GM18499 (cell line): Measurements from ENCODE around the gene GRID2.
"Not testable (repeated sequence)": the region's sequence is repeated elsewhere in the genome, so short reads cannot be mapped to it uniquely, and the experiment has no call there.

Source experiments
- ATAC-seq: cut with Tn5 transposase; IDR thresholded peaks from one replicate; pipeline ENCODE4 v1.9.1; 2021; ENCODE audit warnings: moderate number of reproducible peaks; ENCODE audit not compliant: insufficient read depth, unreplicated experiment

The GRID2 gene

DNA sequence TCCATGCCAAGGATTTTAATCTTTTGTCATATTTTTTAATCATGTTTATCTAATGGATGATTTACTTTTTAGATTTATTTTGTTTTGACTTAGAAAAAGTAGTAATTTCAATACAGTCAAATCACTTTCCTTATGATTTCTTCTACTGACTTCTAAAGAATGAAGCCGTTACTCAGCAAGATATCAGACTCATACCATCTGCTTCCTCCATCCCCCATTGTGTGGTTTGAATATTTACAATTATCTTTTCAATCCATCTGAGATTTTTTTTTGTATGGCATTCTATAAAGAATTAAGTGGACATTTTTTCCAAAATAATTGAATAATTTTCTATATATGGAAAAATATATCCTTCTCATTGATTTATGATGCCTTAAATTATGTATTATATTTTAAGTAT, 959.4 kb downstream of the GRID2 start:
- no peak for ATAC-seq

DNA sequence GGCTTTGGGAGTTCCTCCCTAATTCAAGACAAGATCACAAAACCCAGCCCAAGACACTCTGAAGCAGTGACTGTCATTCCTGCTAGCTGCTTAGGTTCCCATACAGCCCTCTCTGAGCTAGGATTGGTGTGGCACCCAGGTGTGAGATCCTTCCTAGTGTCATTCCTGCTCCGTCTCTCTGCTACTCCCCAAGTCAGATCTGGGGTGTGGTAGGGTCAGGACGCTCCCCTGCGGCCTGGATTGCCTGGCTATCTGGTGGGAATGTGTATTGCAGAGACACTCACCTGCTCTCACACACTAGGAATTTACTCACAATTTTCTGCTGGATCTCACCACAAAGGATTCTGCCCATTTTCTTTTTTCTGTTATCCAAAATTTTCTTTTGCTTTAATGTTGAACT, 964.0 kb downstream of the GRID2 start:
- no peak for ATAC-seq

DNA sequence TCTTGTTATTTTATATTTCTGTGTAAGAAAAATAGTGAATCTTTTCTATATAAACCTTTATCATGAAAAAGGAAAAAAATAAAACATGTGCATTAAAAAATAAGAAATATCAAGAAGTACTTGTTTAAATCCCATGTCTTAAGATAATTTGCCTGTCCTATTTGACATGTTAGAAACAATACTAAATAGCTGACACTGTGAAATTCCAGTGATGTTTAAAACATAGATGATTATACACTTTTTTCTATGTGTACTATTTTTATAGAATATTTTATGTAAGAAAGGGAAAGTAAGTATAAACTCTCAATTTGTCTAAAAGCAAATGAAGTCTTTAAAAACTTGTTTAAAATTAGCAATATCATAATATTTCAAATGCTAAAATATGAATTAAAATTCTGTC, 981.6 kb downstream of the GRID2 start:
- ATAC-seq, result no peak

DNA sequence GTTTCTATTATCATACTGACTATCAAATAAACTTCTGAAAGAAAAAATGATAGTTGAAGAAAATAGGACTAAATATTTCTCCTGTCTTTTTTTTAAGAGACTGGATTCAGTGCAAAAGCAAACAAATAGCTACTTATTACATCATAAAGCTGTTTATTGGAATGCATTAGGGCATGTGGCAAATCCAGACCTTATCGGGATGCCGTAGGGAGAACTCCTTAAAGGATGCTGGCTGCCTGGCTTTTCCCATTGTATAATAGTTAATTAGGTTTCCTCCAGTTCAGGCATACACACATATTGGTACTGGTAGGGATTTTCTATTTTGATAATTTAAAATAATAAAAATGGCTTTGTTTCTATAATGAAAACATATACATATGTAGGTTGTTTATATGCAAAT, 985.5 kb downstream of the GRID2 start:
- ATAC-seq, result no peak

GRCh38 chr4:93289831-93290230, 986.1 kb downstream of the GRID2 start:
- ATAC-seq, result no peak

GRCh38 chr4:93299118-93299517, 995.4 kb downstream of the GRID2 start:
- ATAC-seq, result no peak

- ATAC-seq, result not testable (repeated sequence)
These were observed 997.2 kb downstream of the GRID2 start for GRCh38 chr4:93300780-93301555.

- no peak for ATAC-seq
These were observed 998.5 kb downstream of the GRID2 start for GRCh38 chr4:93302310-93302709.

GRCh38 chr4:93303440-93303839, 999.7 kb downstream of the GRID2 start:
- no peak for ATAC-seq

DNA sequence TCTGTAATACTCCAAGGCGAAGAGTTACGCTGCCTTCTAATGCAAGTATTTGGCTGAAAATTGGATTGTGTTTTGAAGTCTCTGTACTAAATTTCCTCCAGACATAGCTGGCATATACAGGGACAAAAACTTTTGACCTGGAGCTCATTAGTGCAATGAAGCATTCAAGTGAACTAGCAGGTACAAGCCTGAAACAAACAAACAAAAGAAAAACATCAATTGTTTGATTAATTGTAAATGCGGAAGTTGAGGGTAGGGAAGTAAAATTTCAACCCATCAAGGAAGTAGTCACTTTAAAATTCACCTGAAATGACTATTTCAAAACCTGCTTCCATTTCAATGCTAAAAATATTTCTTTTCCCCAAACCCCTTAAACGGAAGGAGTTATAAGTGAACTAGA, 1008.5 kb downstream of the GRID2 start:
- ATAC-seq, result no peak

DNA sequence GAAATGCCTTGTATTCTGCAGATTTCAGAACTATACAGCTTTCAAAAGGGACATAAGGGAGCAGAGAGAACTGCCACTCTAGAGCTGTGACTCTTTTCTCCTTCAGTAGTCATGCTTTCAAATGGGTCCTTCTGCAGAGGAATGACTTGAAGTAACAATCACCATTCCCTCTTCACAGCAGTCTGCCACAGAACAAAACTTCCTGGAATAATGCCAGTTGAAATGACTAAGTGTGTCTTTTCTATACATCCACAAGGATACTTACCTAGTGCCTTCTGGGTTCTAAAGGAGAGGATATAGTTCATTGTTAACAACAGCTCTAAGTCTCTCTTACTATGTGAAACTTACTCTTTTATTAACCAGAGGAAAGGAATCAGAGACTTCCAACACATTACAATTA, 1009.4 kb downstream of the GRID2 start:
- ATAC-seq, result no peak

DNA sequence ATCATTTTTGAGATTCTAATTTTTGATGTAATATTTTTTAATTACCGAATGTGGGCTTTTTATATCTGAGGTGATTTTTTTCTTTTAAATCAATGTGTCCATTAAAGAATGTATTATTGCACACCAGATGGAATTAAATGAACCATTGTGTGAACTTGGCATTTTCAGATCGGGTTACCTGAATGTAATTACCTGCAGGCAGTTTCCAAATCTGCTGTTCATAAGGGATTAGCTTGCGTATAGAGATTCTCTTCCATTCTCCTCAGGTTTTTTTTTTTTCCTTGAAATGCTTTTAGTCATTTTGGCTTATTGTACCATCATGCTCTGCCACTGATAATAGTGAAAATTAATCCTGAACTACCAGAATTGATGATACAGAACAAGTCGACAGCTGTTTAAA, 1013.3 kb downstream of the GRID2 start:
- no peak for ATAC-seq

DNA sequence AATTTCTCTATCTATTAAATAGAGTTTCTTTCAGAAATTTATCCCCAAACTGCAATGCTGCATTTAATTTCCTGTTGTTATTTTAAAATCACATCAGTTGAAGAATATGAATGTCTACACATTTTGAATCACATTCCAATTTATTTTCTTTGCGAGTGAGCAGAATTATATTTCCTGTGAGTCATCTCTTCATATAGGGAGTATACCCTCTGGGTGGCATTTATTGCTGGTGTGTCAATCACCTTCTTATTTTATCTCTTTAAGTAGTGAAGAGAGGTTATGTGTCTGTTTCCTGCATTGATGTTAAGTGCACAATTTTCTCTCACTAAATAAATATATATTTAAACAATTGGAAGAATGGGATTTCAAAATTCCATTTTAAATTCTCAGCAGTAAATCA, 1013.8 kb downstream of the GRID2 start:
- ATAC-seq, result no peak

DNA sequence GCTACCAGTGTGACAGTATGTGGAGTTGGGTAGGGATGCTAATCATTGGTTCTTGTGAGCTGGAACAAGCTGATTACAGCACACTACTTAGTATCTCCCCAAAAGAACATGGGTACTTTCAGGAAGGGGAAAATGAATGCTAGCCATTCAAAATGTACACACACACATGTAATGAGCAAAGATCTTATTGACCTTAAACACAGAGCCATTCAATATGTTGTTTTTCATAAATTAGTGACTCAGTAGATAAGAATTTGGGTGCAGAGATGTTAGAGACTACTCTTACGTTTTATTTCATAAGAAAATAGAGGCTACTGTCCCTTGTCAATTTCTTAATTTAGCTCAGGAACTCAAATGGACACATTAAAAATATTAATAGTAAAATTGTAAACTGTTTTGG, 1015.3 kb downstream of the GRID2 start:
- ATAC-seq, result no peak

- ATAC-seq, result no peak
These were observed 1016.6 kb downstream of the GRID2 start for GRCh38 chr4:93320356-93320755.

- no peak for ATAC-seq
These were observed 1023.6 kb downstream of the GRID2 start for GRCh38 chr4:93327346-93327745.

- peak; percentile 94 for ATAC-seq
These were observed 1030.2 kb downstream of the GRID2 start for GRCh38 chr4:93334003-93334402.

GRCh38 chr4:93337196-93337595, 1033.4 kb downstream of the GRID2 start:
- ATAC-seq, result no peak

GRCh38 chr4:93342738-93343137, 1039.0 kb downstream of the GRID2 start:
- no peak for ATAC-seq

GRCh38 chr4:93346840-93347239, 1043.1 kb downstream of the GRID2 start:
- no peak for ATAC-seq

DNA sequence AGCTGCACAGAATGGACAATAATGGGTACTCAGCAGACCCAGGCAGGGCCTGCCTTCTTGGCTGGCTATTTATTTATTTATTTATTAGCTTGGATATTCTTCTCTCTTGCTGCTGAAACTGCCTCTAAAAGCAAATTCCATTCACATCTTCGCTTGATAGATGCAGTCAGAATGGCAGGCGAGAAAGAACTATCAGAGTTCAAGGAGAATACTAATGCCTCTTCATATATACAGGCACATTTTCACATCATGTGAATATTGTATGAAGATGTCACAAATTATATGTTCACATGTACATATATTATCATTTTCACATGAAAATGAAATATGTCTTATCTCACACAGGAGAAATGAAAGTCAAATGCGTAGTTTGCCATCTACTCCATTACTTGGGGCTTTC, 1045.1 kb downstream of the GRID2 start:
- no peak for ATAC-seq

GRCh38 chr4:93351846-93352245, 1048.1 kb downstream of the GRID2 start:
- no peak for ATAC-seq

DNA sequence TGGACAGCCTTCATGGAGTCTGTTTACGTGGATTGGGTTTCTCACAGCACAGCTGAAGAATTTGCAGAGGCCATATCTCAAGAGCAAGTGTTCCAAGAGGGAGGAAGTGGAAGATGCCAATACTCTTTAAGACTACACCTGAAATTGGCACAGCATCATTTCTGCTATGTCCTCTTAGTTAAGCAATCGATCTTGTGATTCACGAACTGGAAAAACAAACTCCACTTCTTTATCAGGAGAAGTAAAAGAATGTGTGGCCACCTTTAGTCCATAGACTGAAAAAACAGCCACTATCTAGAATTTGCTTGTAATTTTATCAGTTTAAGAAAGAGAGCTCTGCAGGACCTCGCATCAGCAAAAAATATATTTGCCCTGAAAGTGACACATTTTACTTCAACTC, 1051.6 kb downstream of the GRID2 start:
- ATAC-seq, result no peak
